ENCODE measurements around the gene ERFL.

GRCh38 chr19:41859213-41859617 lies 69.0 kb downstream of the ERFL start:
- TF ChIP-seq, protein P1, sequence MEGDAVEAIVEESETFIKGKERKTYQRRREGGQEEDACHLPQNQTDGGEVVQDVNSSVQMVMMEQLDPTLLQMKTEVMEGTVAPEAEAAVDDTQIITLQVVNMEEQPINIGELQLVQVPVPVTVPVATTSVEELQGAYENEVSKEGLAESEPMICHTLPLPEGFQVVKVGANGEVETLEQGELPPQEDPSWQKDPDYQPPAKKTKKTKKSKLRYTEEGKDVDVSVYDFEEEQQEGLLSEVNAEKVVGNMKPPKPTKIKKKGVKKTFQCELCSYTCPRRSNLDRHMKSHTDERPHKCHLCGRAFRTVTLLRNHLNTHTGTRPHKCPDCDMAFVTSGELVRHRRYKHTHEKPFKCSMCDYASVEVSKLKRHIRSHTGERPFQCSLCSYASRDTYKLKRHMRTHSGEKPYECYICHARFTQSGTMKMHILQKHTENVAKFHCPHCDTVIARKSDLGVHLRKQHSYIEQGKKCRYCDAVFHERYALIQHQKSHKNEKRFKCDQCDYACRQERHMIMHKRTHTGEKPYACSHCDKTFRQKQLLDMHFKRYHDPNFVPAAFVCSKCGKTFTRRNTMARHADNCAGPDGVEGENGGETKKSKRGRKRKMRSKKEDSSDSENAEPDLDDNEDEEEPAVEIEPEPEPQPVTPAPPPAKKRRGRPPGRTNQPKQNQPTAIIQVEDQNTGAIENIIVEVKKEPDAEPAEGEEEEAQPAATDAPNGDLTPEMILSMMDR (IDR thresholded peaks at IDR 0.05; ENCODE audit: low read length) = peak; percentile 51
- no peak for TF ChIP-seq EZH2 (IDR thresholded peaks at IDR 0.05; ENCODE audit: borderline replicate concordance, low read length)

All from OCI-LY1 (cell line).